Trophoblast cell (in vitro differentiated cells and primary cell): ENCODE measurements around the gene DGCR2.

Experiments used
- DNase-seq, 2 donors: peaks; one replicate each; pipeline ENCODE4 v3.0.0-alpha.2; 2016
- H2AFZ ChIP-seq: 2 replicates; pipeline ENCODE4 v1.6.1; 2013; ENCODE audit warnings: low read length, moderate library complexity, mild to moderate bottlenecking; ENCODE audit not compliant: insufficient read depth, poor library complexity
- H2AK5ac ChIP-seq: 2 replicates; pipeline ENCODE4 v1.6.1; 2013; ENCODE audit warnings: mild to moderate bottlenecking, low read length
- H2BK120ac ChIP-seq: 2 replicates; pipeline ENCODE4 v1.6.1; 2013; ENCODE audit warnings: low read length, mild to moderate bottlenecking, moderate library complexity; ENCODE audit not compliant: insufficient read depth, poor library complexity
- H2BK12ac ChIP-seq: 2 replicates; pipeline ENCODE4 v1.6.1; 2013; ENCODE audit warnings: mild to moderate bottlenecking, low read length, moderate library complexity
- H2BK5ac ChIP-seq: 2 replicates; pipeline ENCODE4 v1.6.1; 2013; ENCODE audit warnings: low read length, low read depth, moderate library complexity, mild to moderate bottlenecking; ENCODE audit not compliant: poor library complexity
- H3K14ac ChIP-seq: 2 replicates; pipeline ENCODE4 v1.6.1; 2013; ENCODE audit warnings: mild to moderate bottlenecking, low read length
- H3K18ac ChIP-seq: 2 replicates; pipeline ENCODE4 v1.6.1; 2013; ENCODE audit warnings: mild to moderate bottlenecking, low read length
- H3K23ac ChIP-seq: 2 replicates; pipeline ENCODE4 v1.6.1; 2013; ENCODE audit warnings: low read length
- H3K27ac ChIP-seq: 2 replicates; pipeline ENCODE4 v1.5.1; 2013; ENCODE audit warnings: low read depth, mild to moderate bottlenecking, inconsistent platforms, low read length, moderate library complexity
- H3K27me3 ChIP-seq: 2 replicates; pipeline ENCODE4 v1.6.1; 2013; ENCODE audit warnings: inconsistent platforms, mild to moderate bottlenecking, low read length, moderate library complexity; ENCODE audit not compliant: insufficient read depth
- H3K36me3 ChIP-seq, 2 experiments: 1 replicate in 1 of 2; 2 replicates in 1 of 2; pipeline ENCODE4 v1.6.1; 2013; ENCODE audit warnings: low read length in 2 of 2, mild to moderate bottlenecking in 2 of 2, moderate library complexity in 1 of 2; ENCODE audit not compliant: insufficient read depth in 2 of 2, control insufficient read depth in 1 of 2
- H3K4ac ChIP-seq: 2 replicates; pipeline ENCODE4 v1.6.1; 2013; ENCODE audit warnings: low read depth, mild to moderate bottlenecking, low read length, moderate library complexity
- H3K4me1 ChIP-seq, 2 experiments: 1 replicate in 1 of 2; 2 replicates in 1 of 2; pipeline ENCODE4 v1.6.1; 2013; ENCODE audit warnings: low read length in 2 of 2, mild to moderate bottlenecking in 2 of 2, moderate library complexity in 1 of 2; ENCODE audit not compliant: insufficient read depth in 2 of 2, control insufficient read depth in 1 of 2
- H3K4me2 ChIP-seq: 2 replicates; pipeline ENCODE4 v1.6.1; 2013; ENCODE audit warnings: inconsistent platforms, mild to moderate bottlenecking, low read length, moderate library complexity
- H3K4me3 ChIP-seq: 2 replicates; pipeline ENCODE4 v1.5.1; 2013; ENCODE audit warnings: mild to moderate bottlenecking, low read depth, low read length, inconsistent platforms
- H3K79me1 ChIP-seq: one replicate; pipeline ENCODE4 v1.6.1; 2013; ENCODE audit warnings: low read length
- H3K79me2 ChIP-seq: 2 replicates; pipeline ENCODE4 v1.6.1; 2013; ENCODE audit warnings: low read length, mild to moderate bottlenecking; ENCODE audit not compliant: control insufficient read depth, insufficient read depth, poor library complexity
- H3K9ac ChIP-seq: 2 replicates; pipeline ENCODE4 v1.6.1; 2013; ENCODE audit warnings: mild to moderate bottlenecking, low read length
- H3K9me3 ChIP-seq: 2 replicates; pipeline ENCODE4 v1.6.1; 2013; ENCODE audit warnings: low read depth, mild to moderate bottlenecking, control low read depth, inconsistent platforms, low read length; ENCODE audit not compliant: insufficient read depth
- H4K12ac ChIP-seq: 2 replicates; pipeline ENCODE4 v1.6.1; 2013; ENCODE audit warnings: low read depth, mild to moderate bottlenecking, low read length, moderate library complexity
- H4K8ac ChIP-seq: 2 replicates; pipeline ENCODE4 v1.6.1; 2013; ENCODE audit warnings: low read depth, mild to moderate bottlenecking, low read length, moderate library complexity
- H4K91ac ChIP-seq: one replicate; pipeline ENCODE4 v1.6.1; 2013; ENCODE audit warnings: low read depth, mild to moderate bottlenecking, low read length, moderate library complexity
- WGBS: extraction: QIAGEN DNeasy Blood & Tissue Kit; methylation state at CpG from one replicate; pipeline ENCODE4 v1.1.7; 2013; ENCODE audit warnings: missing lambda C conversion rate; ENCODE audit not compliant: insufficient read length, insufficient coverage; ENCODE audit errors: extremely low coverage; 5-methylcytosine and 5-hydroxymethylcytosine counted together

Gene DGCR2

DNA sequence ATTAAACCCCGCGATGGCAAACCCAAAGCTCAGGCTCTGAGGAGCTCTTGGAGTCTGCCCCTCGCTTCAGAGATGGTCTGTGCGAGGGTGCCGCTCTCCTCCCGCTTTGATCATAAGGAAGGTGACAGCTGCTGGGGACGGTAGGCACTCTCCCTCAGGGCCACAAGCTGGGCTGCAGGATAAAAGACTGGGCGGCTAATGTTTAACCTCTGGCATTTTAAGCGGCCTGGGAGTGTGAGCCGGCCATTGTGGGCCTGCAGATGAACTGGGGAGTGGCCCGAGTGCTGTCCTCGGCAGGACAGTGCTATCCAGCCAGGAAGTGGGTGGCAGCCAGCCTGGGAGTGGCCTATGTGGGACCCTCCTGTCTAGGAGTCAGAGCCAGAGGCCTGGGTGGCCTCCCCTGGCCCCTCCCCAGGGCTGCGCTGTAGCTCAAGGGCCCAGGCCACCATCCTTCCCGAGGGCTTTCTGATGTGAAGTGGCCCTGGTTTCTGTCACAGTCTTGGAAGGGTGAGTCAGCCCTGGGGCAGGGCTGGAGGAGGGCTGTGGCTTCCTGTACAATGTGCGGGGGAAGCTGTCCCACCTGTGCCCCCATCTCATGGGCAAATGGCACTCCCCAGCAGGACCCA lies 127.4 kb downstream of the DGCR2 start:
- H2AK5ac ChIP-seq = no peak overlapping the region
- H3K27ac ChIP-seq = no peak overlapping the region
- H3K79me2 ChIP-seq = no peaks in the 10 kb centered on the region
- no peak overlapping the region for H3K4ac ChIP-seq
- no CpG with 5 or more reads among the region's 15 CpGs for WGBS
- H3K9ac ChIP-seq = no peak overlapping the region
- H4K12ac ChIP-seq = no peak overlapping the region
- H3K4me2 ChIP-seq = no peak overlapping the region
- H3K27me3 ChIP-seq = peaks cover 4% of the 10 kb centered on the region
- peaks cover 8 to 15% of the 10 kb centered on the region in 2 experiments for H3K4me1 ChIP-seq
- H3K36me3 ChIP-seq = no peaks in the 10 kb centered on the region
- H3K23ac ChIP-seq = no peak overlapping the region
- no peak overlapping the region for H4K8ac ChIP-seq
- no peak overlapping the region for H2AFZ ChIP-seq
- no peak overlapping the region for H3K14ac ChIP-seq
- H3K79me1 ChIP-seq = peaks cover 2% of the 10 kb centered on the region
- peak overlapping the region; percentile 19 for H3K18ac ChIP-seq
- H4K91ac ChIP-seq = no peak overlapping the region
- no peaks in the 10 kb centered on the region for H3K9me3 ChIP-seq
- no peak overlapping the region for H2BK5ac ChIP-seq
- peak; percentile 57 to 61 for DNase-seq
- H2BK12ac ChIP-seq = no peak overlapping the region
- no peak overlapping the region for H3K4me3 ChIP-seq
- no peak overlapping the region for H2BK120ac ChIP-seq

DNA sequence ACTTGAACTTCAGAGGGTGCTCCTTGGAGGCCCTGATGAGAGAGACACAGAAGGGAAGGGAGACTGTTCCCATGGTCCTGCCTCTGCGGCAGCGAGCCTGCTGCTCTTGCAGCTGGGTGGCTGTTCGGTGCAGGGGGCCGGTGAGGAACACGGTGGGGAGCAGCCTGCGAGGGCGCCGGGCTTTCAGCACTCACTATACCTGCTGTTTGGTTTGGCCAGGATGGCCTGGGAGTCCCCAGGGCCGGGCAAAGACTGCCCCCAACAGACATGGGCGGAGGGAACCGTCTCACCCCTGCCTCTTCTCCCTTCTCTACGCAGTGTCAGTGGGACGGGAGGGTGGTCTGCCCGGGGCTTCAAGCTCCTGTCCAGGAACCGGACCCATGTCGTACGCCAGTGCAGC lies 128.2 kb downstream of the DGCR2 start:
- Histone ChIP-seq H3K4me1 (peaks cover 8 to 15% of the 10 kb centered on the region in 2 experiments), H2BK12ac (peak overlapping the region; percentile 14), H3K79me1 (peaks cover 2% of the 10 kb centered on the region), H3K23ac (no peak overlapping the region), H3K4me3 (no peak overlapping the region), H2BK5ac (no peak overlapping the region), H3K4ac (no peak overlapping the region), H3K4me2 (no peak overlapping the region), H3K27me3 (peaks cover 2% of the 10 kb centered on the region), H4K12ac (no peak overlapping the region), H4K8ac (no peak overlapping the region), H2AK5ac (peak overlapping the region; percentile 27), H3K18ac (no peak overlapping the region), H3K9me3 (no peaks in the 10 kb centered on the region), H2BK120ac (no peak overlapping the region), H3K9ac (no peak overlapping the region), H3K79me2 (no peaks in the 10 kb centered on the region), H3K27ac (no peak overlapping the region), H4K91ac (no peak overlapping the region), H3K14ac (no peak overlapping the region), H3K36me3 (no peaks in the 10 kb centered on the region), H2AFZ (no peak overlapping the region)
- no CpG with 5 or more reads among the region's 17 CpGs for WGBS
- DNase-seq = no peak

DNA sequence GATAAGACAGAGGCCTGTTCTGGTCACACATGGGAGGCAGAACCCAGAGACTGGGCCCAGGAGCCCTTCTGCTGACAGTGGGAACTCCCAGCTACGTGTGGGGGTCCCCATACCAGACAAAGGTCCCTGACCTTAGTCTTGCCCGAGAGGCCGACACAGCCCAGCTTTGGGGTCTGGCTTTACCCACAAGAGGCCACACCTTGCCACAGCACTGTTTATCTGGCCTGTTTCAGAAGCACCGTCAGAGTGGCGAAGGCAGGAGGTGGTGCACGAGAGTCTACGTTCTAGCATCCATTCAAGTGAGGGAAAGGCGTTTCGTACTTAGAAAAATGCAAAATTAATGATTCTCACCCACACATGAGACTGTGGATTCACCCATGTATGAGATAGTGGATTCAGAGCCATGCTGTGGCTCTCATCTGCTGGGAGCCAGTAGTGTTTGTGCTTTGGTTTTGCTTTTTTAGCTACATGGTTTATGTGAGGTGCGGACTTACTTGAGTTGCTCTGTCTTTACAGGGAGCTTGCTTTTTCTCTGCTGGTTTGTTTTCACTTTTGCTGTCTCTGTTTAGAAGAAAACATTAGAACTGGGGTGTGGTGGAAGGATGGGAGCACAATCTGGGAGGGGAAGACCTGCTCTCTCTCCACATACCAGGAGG lies 129.5 kb downstream of the DGCR2 start:
- Histone ChIP-seq H3K18ac (no peak overlapping the region), H3K9me3 (no peaks in the 10 kb centered on the region), H3K14ac (no peak overlapping the region), H3K4me3 (no peak overlapping the region), H3K27ac (no peak overlapping the region), H3K9ac (no peak overlapping the region), H3K27me3 (no peaks in the 10 kb centered on the region), H3K79me2 (no peaks in the 10 kb centered on the region), H2BK12ac (no peak overlapping the region), H3K4me2 (no peak overlapping the region), H3K79me1 (peaks cover 2% of the 10 kb centered on the region), H4K12ac (no peak overlapping the region), H4K8ac (no peak overlapping the region), H3K36me3 (no peaks in the 10 kb centered on the region), H4K91ac (no peak overlapping the region), H3K23ac (no peak overlapping the region), H2BK120ac (no peak overlapping the region), H3K4ac (no peak overlapping the region), H2AK5ac (no peak overlapping the region), H2AFZ (no peak overlapping the region), H3K4me1 (peaks cover 8 to 15% of the 10 kb centered on the region in 2 experiments), H2BK5ac (no peak overlapping the region)
- DNase-seq = no peak
- WGBS = no CpG with 5 or more reads among the region's 10 CpGs

GRCh38 chr22:18991821-18992442 lies 130.3 kb downstream of the DGCR2 start:
- no peak for DNase-seq
- H3K79me2 ChIP-seq = no peaks in the 10 kb centered on the region
- no peak overlapping the region for H3K4me3 ChIP-seq
- H2AK5ac ChIP-seq = no peak overlapping the region
- no peaks in the 10 kb centered on the region for H3K27me3 ChIP-seq
- H3K79me1 ChIP-seq = peaks cover 2% of the 10 kb centered on the region
- H2BK5ac ChIP-seq = no peak overlapping the region
- H3K4me2 ChIP-seq = no peak overlapping the region
- no peak overlapping the region for H3K18ac ChIP-seq
- no peak overlapping the region for H3K27ac ChIP-seq
- H2AFZ ChIP-seq = no peak overlapping the region
- no peak overlapping the region for H3K9ac ChIP-seq
- no peak overlapping the region for H3K4ac ChIP-seq
- no peak overlapping the region for H4K12ac ChIP-seq
- no peak overlapping the region for H2BK12ac ChIP-seq
- no peaks in the 10 kb centered on the region for H3K36me3 ChIP-seq
- no peak overlapping the region for H4K8ac ChIP-seq
- WGBS = no CpG with 5 or more reads among the region's 33 CpGs
- no peak overlapping the region for H2BK120ac ChIP-seq
- no peaks in the 10 kb centered on the region for H3K9me3 ChIP-seq
- H4K91ac ChIP-seq = no peak overlapping the region
- H3K23ac ChIP-seq = no peak overlapping the region
- no peak overlapping the region for H3K14ac ChIP-seq
- H3K4me1 ChIP-seq = peaks cover 8 to 15% of the 10 kb centered on the region in 2 experiments
